OCI-LY7 (cell line): ENCODE results near the gene CTDSPL. TPM values are rescaled to one million over a fixed set of nuclear protein-coding genes. Genes with fewer than 3 reads are reported as not detected.
A peak's percentile ranks its signal among the peaks of the same experiment; 100 is the strongest.

Experiments
- BruUV-seq: library from RNA; stranded (reverse); fragments of 400-500 nt; replicated peaks from 2 replicates; lab custom pipeline; 2021; lab: Mats Ljungman, UMichigan
- CTCF ChIA-PET: fragments of 300-600 bp; sonication (Branson Sonifier 250); formaldehyde crosslinking; loops from one replicate; lab custom pipeline; 2022; ENCODE audit warnings: antibody characterized with exemption; ENCODE audit not compliant: unreplicated experiment; lab: Charles Lee
- POLR2A ChIA-PET: fragments of 300-600 bp; sonication (Branson Sonifier 250); formaldehyde crosslinking; loops from one replicate; lab custom pipeline; 2022; ENCODE audit warnings: antibody characterized with exemption; lab: Charles Lee
- DNase-seq: peaks from one replicate; pipeline ENCODE4 v3.0.0-alpha.2; 2015; ENCODE audit warnings: low spot score
- H2AFZ ChIP-seq: fragments of 200-600 bp; sonication (generic), shearing (Covaris generic); 2 replicates; pipeline ENCODE4 v1.6.1; 2014; ENCODE audit warnings: mild to moderate bottlenecking, antibody characterized with exemption, low read length, moderate library complexity
- H3K27ac ChIP-seq: fragments of 200-600 bp; sonication (generic); 2 replicates; pipeline ENCODE4 v1.5.1; 2014; ENCODE audit warnings: mixed run types, low read depth, mild to moderate bottlenecking, moderate library complexity, low read length, inconsistent platforms; ENCODE audit not compliant: poor library complexity, severe bottlenecking
- H3K36me3 ChIP-seq: fragments of 200-600 bp; sonication (generic); 2 replicates; pipeline ENCODE4 v1.6.1; 2014; ENCODE audit warnings: mild to moderate bottlenecking, antibody characterized with exemption, low read length, moderate library complexity, mixed read lengths; ENCODE audit not compliant: insufficient read depth
- H3K4me1 ChIP-seq: fragments of 200-600 bp; sonication (generic); 2 replicates; pipeline ENCODE4 v1.5.1; 2014; ENCODE audit warnings: mild to moderate bottlenecking, low read length; ENCODE audit not compliant: insufficient read depth, poor library complexity, severe bottlenecking
- H3K4me2 ChIP-seq: fragments of 200-600 bp; sonication (generic); 2 replicates; pipeline ENCODE4 v1.6.1; 2014; ENCODE audit warnings: mild to moderate bottlenecking, low read length
- H3K4me3 ChIP-seq: fragments of 200-600 bp; sonication (generic); 2 replicates; pipeline ENCODE4 v1.5.1; 2014; ENCODE audit warnings: mild to moderate bottlenecking, low read depth, low read length; ENCODE audit not compliant: poor library complexity, severe bottlenecking
- H3K79me2 ChIP-seq: fragments of 200-600 bp; sonication (generic); 2 replicates; pipeline ENCODE4 v1.6.1; 2016; ENCODE audit warnings: low read depth, mild to moderate bottlenecking, low read length, moderate library complexity, mixed read lengths; ENCODE audit not compliant: insufficient read depth
- H3K9me2 ChIP-seq: fragments of 200-600 bp; sonication (generic); 2 replicates; pipeline ENCODE4 v1.6.1; 2016; ENCODE audit warnings: mild to moderate bottlenecking, low read length, mixed read lengths; ENCODE audit not compliant: insufficient read depth
- H3K9me3 ChIP-seq: fragments of 200-600 bp; sonication (generic); 2 replicates; pipeline ENCODE4 v1.6.1; 2014; ENCODE audit warnings: mild to moderate bottlenecking, mixed run types, low read length, mixed read lengths
- H4K20me1 ChIP-seq: fragments of 200-600 bp; sonication (generic); 2 replicates; pipeline ENCODE4 v1.6.1; 2014; ENCODE audit warnings: mild to moderate bottlenecking, antibody characterized with exemption, low read length, moderate library complexity, mixed read lengths; ENCODE audit not compliant: insufficient read depth
- CTCF ChIP-seq: fragments of 200-600 bp; sonication (generic); conservative IDR thresholded peaks from 2 replicates; pipeline ENCODE4 v1.5.1; 2014; ENCODE audit warnings: mild to moderate bottlenecking, antibody characterized with exemption, low read length, moderate library complexity, mixed read lengths
- EZH2phosphoT487 ChIP-seq: fragments of 200-600 bp; sonication (generic); IDR thresholded peaks from 2 replicates; pipeline ENCODE4 v1.6.1; 2018; ENCODE audit warnings: low read depth, borderline replicate concordance, mild to moderate bottlenecking, mixed run types, antibody characterized with exemption, low read length, moderate library complexity, mixed read lengths
- intact Hi-C: fragments of 100-400 bp; cut with micrococcal nuclease; formaldehyde crosslinking; loops from one replicate; pipeline ENCODE4 v1.10.0; 2022; ENCODE audit not compliant: unreplicated experiment
- total RNA-seq, 2 experiments: library from RNA; depleted of rRNA in 1 of 2; stranded (reverse); fragments of >200 nt in 1 of 2; shearing (Covaris generic) in 1 of 2; gene quantifications; 2 replicates each; pipeline ENCODE4 v1.2.3, GENCODE V29; 2014 to 2022

CTDSPL gene
- total RNA-seq, 2 experiments from 2014 or later, result 0.38 TPM; not detected in 1

GRCh38 chr3:37859354-37859753, 2.3 kb upstream of the CTDSPL start:
- no peak for DNase-seq
- intact Hi-C loops, result no loop called here
- BruUV-seq, result no TSS peak
- no peaks in the 10 kb centered on the region for H3K79me2 ChIP-seq
- H4K20me1 ChIP-seq, result no peaks in the 10 kb centered on the region
- no peaks in the 10 kb centered on the region for H3K9me3 ChIP-seq
- H3K27ac ChIP-seq, result no peak overlapping the region
- no peaks in the 10 kb centered on the region for H3K36me3 ChIP-seq
- peaks cover 6% of the 10 kb centered on the region for H3K4me1 ChIP-seq
- H3K9me2 ChIP-seq, result no peaks in the 10 kb centered on the region
- CTCF ChIA-PET, result no interaction called here
- no peak overlapping the region for H3K4me2 ChIP-seq
- H3K4me3 ChIP-seq, result no peak overlapping the region
- POLR2A ChIA-PET, result no interaction called here
- TF ChIP-seq CTCF (no peak), EZH2phosphoT487 (no peak)
- no peak overlapping the region for H2AFZ ChIP-seq

GRCh38 chr3:37859908-37860199, 1.8 kb upstream of the CTDSPL start:
- no peak overlapping the region for H3K4me2 ChIP-seq
- H3K4me1 ChIP-seq, result peaks cover 6% of the 10 kb centered on the region
- H3K27ac ChIP-seq, result no peak overlapping the region
- H3K9me2 ChIP-seq, result no peaks in the 10 kb centered on the region
- CTCF ChIA-PET, result no interaction called here
- intact Hi-C loops, result no loop called here
- no peak for TF ChIP-seq EZH2phosphoT487
- no peaks in the 10 kb centered on the region for H3K9me3 ChIP-seq
- H3K4me3 ChIP-seq, result no peak overlapping the region
- DNase-seq, result no peak
- no peaks in the 10 kb centered on the region for H4K20me1 ChIP-seq
- no peaks in the 10 kb centered on the region for H3K79me2 ChIP-seq
- POLR2A ChIA-PET, result no interaction called here
- H3K36me3 ChIP-seq, result no peaks in the 10 kb centered on the region
- BruUV-seq, result no TSS peak
- no peak overlapping the region for H2AFZ ChIP-seq

GRCh38 chr3:37862219-37862902, 681 bp downstream of the CTDSPL start:
- ChIA-PET POLR2A (no interaction called here), CTCF (no interaction called here)
- Histone ChIP-seq H3K4me1 (peaks cover 6% of the 10 kb centered on the region), H4K20me1 (no peaks in the 10 kb centered on the region), H2AFZ (no peak overlapping the region; the same call in 1 of the 2 replicates), H3K27ac (no peak overlapping the region), H3K9me2 (no peaks in the 10 kb centered on the region), H3K79me2 (no peaks in the 10 kb centered on the region), H3K4me2 (no peak overlapping the region), H3K36me3 (no peaks in the 10 kb centered on the region), H3K9me3 (no peaks in the 10 kb centered on the region), H3K4me3 (peak overlapping the region; percentile 40)
- no peak for DNase-seq
- TF ChIP-seq CTCF, result no peak
- no peak for TF ChIP-seq EZH2phosphoT487
- no TSS peak for BruUV-seq
- intact Hi-C loops, result no loop called here
